ENCODE measurements around the gene BFAR.
"Not testable (repeated sequence)": the region's sequence is repeated elsewhere in the genome, so short reads cannot be mapped to it uniquely, and the experiment has no call there.

The BFAR gene

GRCh38 chr16:14632693-14633569 lies at the start of gene BFAR:
BFAR (plus strand) TSS chr16:14632951; CDS start chr16:14644347, 11,396 bp downstream.
- DNase-seq, result peak; percentile 99

- no peak for DNase-seq
Observed at GRCh38 chr16:14585287-14585686, 47.5 kb upstream of the BFAR start.

GRCh38 chr16:14586637-14587305 lies 46.0 kb upstream of the BFAR start:
- no peak for DNase-seq

GRCh38 chr16:14600164-14600563 lies 32.6 kb upstream of the BFAR start:
- peak; percentile 15 for DNase-seq

GRCh38 chr16:14602443-14602963 lies 30.2 kb upstream of the BFAR start:
- DNase-seq, result no peak

GRCh38 chr16:14606102-14606501 lies 26.6 kb upstream of the BFAR start:
- no peak for DNase-seq

GRCh38 chr16:14608111-14608566 lies 24.6 kb upstream of the BFAR start:
- DNase-seq, result no peak

GRCh38 chr16:14608604-14609003 lies 24.1 kb upstream of the BFAR start:
- DNase-seq, result no peak

- no peak for DNase-seq
Observed at GRCh38 chr16:14609716-14610115, 23.0 kb upstream of the BFAR start.

- DNase-seq, result no peak
Observed at GRCh38 chr16:14611660-14612059, 21.1 kb upstream of the BFAR start.

GRCh38 chr16:14613991-14614390 lies 18.8 kb upstream of the BFAR start:
- DNase-seq, result no peak

- DNase-seq, result no peak
Observed at GRCh38 chr16:14616280-14616679, 16.5 kb upstream of the BFAR start.

GRCh38 chr16:14618566-14618965 lies 14.2 kb upstream of the BFAR start:
- DNase-seq, result no peak

GRCh38 chr16:14627078-14627477 lies 5.7 kb upstream of the BFAR start:
- no peak for DNase-seq

GRCh38 chr16:14628806-14629611 lies 3.7 kb upstream of the BFAR start:
- DNase-seq, result no peak

GRCh38 chr16:14629612-14629918 lies 3.2 kb upstream of the BFAR start:
- no peak for DNase-seq

- peak; percentile 96 for DNase-seq
Observed at GRCh38 chr16:14629919-14630619, 2.7 kb upstream of the BFAR start, which contains the start of gene PARN. PARN (minus strand) TSS chr16:14630260; CDS start chr16:14630125, 135 bp downstream.

- not testable (repeated sequence) for DNase-seq
Observed at GRCh38 chr16:14630620-14631330, 2.0 kb upstream of the BFAR start.

- DNase-seq, result no peak
Observed at GRCh38 chr16:14634389-14634725, 1.6 kb downstream of the BFAR start.

GRCh38 chr16:14635395-14636165 lies 2.8 kb downstream of the BFAR start:
- DNase-seq, result no peak

Data from CD4-positive, alpha-beta T cell treated with Interleukin-4 for 4 hours (primary cell).